ENCODE data around the gene SLC6A8.

- no peak for TF ChIP-seq EZH2phosphoT487 (IDR thresholded peaks at IDR 0.05; ENCODE audit: insufficient read depth, low read depth)
- no peak for TF ChIP-seq EZH2 (IDR thresholded peaks at IDR 0.05; ENCODE audit: insufficient read depth, poor library complexity, severe bottlenecking)
These were observed 38.1 kb downstream of the SLC6A8 start for GRCh38 chrX:153725832-153726285.
